CD4-positive, alpha-beta T cell treated with Interleukin-10 for 1 hour (primary cell): Measurements from ENCODE around the gene DNAAF8.
"Not testable (repeated sequence)": the region's sequence is repeated elsewhere in the genome, so short reads cannot be mapped to it uniquely, and the experiment has no call there.

ENCODE experiments used
- DNase-seq: peaks from one replicate; pipeline ENCODE4 v3.0.0-alpha.2; 2020

DNAAF8 gene

DNA sequence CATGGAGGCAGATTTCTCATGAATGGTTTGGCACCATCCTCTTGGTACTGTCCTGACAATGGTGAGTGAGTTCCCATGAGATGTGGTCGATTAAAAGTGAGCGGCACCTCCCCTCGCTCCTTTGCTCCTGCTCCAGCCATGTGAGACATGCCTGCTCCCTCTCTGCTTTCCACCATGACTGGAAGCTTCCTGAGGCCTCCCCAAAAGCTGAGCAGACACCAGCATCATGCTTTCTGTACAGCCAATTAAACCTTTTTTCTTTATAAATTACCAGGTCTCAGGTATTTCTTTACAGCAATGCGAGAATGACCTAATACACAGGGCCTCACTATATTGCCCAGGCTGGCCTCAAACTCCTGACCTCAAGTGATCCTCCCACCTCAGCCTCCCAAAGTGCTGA is 20.5 kb downstream of the DNAAF8 start:
- DNase-seq: no peak

DNA sequence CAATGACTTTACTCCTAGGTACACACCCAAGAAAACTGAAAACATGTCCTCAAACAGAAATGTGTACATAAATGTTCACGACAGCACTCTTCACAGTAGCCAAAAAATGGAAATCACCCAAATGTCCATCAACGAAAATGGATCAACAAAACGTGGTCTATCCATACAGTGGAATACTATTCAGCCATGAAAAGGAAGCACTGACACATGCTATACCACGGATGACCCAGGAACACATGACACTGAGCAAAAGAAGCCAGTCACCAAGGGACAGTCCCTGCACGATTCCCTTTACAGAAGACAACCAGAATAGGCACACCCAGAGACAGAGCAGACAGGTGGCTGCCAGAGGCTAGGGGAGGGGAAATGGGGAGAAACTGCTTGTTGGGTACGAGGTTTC is 21.4 kb downstream of the DNAAF8 start:
- no peak for DNase-seq

DNA sequence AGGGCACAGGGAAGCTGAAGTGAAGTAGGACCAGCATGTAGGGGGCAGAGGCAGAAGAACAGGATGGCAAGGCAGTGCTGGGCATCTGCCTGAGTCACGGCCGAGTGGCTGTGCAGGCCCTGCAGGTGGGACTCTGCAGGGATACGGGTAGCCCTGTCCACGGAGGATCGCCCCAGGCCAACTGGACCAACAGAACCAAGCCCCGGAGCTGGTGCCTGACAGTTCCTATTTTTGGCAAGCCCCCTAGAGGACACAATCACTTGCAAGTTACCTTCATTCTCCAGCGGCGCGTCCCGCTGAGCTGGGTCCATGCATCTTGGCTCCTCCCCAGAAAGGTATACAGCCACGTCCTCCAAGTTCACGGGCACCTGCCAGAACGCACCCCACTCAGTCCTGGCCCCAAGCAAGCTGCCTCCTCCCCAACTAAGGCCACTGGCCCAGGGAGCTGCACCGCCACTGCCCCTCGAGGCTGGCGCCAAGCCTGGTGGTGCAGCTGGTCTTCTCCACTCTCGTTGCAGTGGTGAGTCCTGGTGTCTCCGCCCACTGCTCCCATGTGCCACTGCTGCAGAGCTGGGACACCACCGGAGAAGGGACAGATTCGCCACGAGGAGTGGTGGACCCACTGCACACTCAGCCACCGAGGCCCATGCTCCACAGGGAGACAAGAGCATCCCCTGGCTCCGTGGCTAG is 26.0 kb downstream of the DNAAF8 start:
- DNase-seq: no peak

DNA sequence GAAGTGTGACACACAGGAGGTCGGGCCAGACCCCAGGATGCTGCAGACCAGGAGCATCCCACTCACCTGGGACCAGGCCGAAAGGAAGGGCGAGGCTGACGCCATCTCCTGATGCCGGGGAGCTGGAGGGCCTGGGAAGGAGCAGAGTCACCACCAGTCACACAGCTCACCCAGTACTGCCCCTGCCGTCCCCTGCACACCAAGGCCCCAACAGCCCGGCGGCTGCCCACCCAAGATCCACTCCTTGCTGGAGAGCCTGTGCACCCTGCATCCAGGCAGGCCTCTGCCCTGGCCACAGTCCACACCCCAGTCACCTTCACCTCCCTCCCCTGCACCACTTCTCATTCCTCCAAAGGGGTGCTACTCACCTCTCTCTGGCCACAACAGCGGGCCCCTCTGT is 27.9 kb downstream of the DNAAF8 start:
- DNase-seq: no peak

DNA sequence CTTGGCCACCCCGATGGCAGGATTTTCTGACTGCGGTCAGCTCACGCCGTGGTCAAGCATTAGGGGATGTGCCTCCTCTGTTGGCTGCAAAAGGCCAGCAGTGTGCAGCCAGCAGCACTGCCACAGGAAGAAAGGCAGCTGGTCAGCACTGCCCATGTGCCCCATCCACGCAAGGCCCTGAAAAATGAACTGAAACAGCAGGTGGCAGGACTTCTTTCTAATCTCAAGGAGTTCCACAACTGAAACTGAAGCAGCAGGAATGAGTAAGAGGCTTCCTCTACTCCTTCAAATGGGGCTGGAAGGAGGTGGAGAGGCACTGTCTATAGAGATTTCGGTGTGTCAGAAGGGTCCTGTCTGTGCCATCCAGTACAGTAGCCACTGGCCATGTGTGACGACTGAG is 29.5 kb downstream of the DNAAF8 start:
- DNase-seq: no peak

DNA sequence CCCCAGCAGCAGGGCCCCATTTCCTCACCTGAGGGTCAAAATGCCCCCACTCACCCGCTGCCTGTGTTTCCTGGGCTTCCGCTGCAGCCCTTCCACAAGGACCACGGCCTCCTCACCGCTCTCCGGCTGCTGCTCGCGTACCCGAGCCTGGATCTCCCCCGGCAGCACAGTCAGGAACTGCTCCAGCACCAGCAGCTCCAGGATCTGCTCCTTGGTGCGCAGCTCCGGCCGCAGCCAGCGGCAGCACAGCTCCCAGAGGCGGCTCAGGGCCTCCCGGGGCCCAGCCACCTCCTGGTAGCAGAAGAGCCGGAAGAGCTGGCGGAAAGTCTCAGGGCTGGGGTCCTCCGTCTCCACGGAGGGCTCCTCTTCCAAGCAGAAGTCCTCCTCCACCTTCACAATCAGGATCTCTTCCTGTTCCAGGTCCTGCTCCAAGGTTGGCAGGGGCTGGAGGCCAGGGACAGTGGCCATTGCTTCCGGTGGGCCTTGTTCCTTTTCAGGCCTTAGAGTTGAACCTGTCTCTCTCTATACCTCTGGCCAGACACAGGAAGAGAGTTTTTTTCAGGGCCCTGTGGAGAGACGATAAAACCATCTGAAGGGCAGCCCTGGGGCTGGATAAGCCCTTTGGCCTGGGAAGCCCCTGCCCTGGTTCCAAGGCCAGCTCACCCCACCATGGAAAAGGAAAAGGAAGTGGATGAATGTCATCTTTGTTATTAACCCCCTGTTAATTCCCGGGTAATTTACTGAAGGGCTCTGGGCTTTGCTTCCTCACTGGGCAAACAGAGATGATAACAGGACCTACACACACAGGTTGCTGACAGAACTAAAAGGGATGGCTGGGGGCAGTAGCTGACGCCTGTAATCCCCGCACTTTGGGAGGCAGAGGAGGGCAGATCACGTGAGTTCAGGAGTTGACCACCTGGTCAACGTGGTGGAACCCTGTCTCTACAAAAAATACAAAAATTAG is 31.5 kb downstream of the DNAAF8 start:
- no peak for DNase-seq

DNA sequence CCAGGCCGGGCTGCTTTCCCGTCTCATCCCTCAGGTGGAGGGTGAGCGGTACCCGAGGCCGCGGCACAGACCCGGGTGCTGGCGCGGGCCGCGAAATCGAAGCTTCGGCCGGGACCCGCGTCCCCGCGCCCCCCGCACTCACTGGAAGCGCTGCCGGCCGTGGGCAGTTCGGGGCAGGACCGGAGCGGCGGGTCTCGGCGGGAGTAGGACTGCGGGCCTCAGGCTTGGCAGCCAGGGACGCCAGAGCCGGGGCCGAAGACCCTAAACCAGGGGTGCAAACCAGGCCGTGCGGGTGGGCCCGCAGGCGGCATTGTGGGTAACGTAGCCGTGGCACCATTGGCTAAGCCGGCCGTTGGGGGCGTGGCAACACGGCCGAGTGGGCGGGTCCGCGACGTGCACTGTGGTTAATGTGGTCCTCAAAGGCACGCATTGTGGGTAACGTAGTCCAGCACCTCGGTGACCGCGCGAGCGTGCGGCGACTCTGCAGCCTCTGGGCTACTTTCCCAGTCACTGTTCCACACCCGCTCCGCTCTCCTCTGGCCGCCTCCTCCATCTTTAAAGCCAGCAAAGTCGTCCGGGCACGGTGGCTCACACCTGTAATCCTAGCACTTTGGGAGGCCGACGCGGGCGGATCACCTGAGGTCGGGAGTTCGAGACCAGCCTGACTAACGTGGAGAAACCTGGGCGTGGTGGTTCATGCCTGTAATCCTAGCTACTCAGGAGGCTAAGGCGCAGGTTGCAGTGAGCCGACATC is 32.7 kb downstream of the DNAAF8 start, which contains the start of gene ZNF500:
TSS of gene ZNF500 (minus strand) at position 288 of the 754 bp plus-strand sequence. CDS start 1,184 bp downstream, outside the sequence.
- peak; percentile 97 for DNase-seq

DNA sequence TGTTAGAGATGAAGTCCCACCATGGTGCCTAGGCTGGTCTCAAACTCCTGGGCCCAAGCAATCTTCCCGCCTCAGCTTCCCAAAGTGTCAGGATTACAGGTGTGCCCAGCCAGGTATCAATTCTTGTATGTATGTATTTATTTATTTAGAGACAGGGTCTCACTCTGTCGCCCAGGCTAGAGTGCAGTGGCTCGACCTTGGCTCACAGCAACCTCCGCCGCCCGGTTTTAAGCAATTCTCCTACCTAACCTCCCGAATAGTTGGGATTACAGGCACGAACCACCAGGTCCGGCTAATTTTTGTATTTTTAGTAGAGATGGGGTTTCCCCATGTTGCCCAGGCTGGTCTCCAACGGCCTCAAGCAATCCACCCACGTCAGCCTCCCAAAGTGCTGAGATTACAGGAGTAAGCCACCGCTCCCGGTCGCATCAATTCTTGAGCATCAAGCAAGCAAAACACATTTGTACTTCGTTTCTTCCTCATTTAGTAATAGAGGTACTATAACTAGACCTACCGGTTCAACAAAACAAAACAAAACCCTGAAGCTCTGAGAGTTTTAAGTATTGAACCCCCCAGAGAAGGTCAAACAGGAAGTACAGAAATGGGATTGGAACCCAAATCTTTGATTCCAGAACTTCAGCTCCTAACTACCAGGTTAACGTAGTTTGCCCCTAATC is 33.7 kb downstream of the DNAAF8 start:
- DNase-seq: no peak

DNA sequence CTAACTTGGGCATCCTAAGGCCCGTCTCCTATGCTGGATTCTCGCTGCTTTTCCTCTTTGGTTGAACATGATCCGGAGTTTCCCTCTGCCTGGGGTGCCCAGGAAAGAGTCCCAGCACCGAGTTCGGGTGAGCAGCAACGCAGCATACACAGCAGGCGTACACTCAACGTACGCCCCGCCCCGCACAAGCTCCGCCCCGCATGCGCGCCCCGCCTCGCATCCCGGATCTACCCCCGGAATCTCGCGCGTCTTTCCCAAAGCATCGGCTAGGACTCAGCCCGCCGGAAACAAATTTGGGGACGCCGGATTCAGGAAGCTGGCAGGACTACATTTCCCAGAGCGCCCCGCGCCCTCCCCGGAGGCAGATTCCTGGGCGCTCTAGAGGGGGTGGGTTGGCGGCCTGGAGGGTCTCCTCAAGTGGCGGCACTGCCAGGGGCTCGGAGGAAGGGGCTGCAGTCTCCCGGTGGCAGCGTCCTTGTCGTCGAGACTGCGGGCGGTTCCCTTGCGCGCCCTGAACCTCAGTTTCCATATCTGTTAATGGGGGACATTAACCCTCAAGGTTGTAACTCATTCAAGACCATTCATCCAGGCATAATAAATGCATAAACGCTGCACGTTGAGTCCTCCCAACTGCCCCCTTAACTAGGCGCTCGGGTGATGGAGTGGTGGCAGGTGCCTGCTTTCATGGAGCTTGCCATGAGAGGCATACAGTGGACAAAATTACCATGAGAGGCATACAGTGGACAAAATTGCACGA is 34.4 kb downstream of the DNAAF8 start:
- peak; percentile 90 for DNase-seq

DNA sequence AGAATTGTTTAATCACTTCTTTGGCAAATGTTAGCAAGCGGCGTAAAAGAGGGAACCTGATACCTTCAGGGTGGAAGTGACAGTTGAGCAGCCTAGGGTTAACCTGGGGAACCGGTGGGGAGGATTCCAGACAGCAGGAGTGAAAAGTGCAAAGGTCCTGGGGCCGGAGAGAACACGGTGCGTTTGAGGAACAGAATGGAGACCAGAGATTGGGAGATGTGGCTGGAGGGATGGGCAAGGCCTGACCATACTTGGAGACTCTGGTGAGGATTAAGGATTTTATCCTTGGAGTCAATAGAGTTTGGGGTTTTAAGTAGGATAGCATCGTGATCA is 34.9 kb downstream of the DNAAF8 start:
- DNase-seq: no peak

DNA sequence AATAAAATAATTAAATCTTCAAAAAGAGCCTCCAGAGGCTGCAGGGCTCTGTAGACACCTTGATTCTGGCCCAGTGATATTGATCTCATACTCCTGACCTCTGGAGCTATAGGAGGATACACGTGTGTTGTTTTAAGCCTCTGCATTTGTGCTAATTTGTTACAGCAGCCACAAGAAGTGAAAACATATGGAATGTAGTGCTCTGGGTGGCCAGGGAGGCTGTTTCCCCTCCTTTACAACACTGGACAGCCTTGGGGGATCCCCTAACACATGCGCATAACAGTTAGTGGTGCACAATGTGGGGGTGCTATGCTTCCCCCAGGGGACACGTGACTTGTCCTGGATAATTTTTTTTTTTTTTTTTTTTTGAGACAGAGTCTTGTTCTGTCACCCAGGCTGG is 37.3 kb downstream of the DNAAF8 start:
- DNase-seq: no peak

DNA sequence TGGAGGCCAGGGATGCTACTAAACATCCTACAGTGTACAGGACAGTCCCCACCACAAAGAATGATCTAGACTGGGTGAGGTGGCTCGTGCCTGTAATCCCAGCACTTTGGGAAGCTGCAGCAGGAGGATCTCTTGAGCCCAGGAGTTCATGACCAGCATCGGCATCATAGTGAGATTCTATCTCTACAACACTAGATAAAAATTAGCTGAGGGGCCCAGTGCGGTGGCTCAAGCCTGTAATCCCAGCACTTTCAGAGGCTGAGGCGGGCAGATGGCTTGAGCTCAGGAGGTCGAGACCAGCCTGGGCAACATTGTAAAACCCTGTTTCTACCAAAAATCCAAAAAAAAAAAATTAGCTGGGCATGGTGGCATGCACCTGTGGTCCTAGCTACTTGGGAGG is 38.0 kb downstream of the DNAAF8 start:
- DNase-seq: no peak

DNA sequence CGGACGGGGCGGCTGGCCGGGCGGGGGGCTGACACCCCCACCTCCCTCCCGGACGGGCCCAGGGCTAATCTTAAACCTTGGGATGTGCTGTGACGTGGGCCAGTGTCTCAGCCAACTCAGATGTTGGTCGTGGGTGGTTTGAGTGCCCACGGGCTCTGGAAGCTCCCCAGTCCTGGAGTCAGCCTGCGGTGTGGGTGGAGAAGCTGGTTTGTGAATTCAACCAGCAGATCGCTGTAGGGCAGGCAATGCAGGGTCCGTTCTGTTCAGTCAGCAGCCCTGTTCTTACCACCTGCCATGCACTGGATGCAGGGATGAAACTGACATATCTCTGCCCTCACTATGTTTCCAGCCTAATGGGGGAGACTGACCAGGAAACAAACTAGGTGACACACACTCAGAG is 40.7 kb downstream of the DNAAF8 start:
- no peak for DNase-seq

DNA sequence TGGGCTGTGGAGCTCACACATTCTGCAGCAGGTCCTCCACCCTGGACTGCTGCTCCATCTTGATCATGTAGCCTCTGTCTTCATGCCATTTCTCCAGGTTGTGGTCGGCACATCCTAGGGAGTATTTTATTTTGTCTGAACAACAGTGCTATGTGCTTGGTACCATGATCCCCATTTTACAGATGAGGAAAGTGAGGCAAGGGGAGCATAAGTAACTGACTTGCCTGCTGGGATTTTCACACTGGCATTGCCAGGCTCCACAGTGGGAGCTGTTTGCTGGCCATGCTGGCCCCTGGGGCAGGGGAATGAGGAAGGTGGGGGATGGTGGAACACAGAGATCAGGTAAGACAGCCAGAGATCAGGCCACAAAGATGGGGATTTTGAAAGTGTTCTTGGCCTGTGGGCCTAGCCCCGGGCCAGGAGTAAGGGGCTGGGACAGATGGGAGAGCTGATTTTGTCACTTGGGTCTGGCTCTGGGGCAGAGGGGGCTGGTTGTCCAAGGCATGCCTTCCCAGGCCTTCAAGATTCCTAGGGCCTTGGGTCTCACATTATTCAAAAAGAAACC is 41.9 kb downstream of the DNAAF8 start:
- no peak for DNase-seq

DNA sequence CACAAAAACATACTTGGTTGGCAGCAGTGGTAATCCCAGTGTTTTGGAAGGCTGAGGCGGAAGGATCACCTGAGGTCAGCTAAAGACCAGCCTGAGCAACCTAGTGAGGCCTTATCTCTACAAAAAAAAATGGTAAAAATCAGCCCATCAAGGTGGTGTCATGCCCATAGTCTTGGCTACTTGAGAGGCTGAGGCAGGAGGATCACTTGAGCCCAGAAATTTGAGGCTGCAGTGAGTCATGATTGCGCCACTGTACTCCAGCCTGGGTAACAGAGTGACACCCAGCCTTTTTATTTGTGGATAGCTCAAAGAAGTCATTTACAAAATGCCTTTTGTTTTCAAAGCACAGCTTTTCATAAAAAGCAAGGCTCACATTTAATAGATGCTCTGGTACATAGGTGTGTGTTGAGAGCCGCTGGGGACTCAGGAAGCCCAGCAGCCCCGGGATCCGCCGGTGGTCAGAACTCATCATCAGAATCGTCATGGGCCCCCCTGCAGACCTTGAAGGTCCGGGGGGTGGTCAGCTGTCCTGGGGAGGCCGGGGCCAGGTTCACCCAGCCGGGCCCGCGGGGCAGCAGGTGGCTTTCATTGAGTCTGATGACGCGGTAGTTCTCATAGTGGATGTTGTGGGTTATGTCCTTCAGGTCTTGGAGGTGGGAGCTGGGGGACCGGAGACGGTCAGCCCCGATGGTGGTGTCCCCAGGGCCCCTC is 43.2 kb downstream of the DNAAF8 start:
- no peak for DNase-seq

DNA sequence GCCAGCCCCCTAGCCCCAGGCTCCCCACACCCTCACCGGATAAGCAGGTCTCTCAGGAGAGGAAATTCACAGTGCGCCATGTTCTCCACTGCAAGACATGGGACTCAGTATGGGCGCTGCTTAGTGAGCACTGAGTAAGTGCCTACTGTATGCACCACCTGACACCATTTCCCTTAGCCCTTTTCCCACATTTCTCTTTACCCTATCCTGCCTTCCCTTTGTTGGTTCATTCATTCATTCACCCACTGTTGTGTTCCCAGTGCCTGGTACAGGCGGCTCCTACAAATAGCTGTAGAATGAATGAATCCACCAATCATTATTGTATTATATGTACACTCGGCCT is 43.7 kb downstream of the DNAAF8 start:
- no peak for DNase-seq

DNA sequence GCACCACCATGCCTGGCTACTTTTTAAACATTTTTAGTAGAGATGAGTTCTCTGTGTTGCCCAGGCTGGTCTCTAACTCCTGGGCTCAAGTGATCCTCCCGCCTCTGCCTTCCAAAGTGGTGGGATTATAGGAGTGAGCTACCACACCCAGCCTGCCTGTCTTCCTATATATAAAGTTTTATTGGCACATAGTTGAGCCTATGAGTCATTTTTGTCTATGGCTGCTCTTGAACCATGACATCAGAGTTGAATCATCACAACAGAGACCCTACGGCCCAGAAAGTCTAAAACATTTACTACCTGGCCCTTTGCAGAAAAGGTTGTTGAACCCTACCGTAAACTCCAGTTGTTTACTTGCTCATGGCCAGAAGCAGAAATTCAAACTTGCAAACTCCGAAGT is 45.9 kb downstream of the DNAAF8 start:
- no peak for DNase-seq

DNA sequence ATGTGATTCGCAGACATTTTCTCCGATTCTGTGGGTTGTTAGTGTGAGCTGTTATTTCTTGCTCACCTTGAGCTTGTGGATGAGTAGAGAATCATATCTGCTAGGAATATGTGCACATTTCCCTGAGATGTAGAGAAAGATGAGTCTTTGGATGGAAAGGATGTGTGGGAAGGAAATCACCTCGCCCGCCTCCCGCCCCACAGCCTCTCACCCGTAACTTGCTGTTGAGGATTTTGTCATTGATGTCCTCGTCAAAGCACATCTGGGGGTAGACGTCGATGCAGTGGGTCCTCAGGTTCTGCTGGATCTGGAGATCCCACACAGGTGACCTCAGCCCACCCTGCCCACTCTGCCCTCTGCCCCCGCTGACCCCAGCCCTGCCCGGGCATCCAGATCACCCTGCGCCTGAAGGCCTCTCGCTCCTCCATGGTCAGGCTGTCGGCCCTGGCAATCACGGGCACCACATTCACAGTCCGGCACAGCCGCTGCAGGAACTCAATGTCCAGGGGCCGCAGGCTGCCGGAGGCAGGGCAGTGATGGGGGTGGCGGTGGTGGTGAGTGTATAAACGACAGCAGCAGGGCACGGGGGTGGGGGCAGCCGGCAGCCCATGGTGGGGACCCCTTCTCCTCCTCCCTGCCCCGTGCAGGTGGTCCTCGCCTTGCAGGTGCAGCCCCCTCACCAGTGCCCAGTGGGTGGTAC is 49.1 kb downstream of the DNAAF8 start:
- no peak for DNase-seq

DNA sequence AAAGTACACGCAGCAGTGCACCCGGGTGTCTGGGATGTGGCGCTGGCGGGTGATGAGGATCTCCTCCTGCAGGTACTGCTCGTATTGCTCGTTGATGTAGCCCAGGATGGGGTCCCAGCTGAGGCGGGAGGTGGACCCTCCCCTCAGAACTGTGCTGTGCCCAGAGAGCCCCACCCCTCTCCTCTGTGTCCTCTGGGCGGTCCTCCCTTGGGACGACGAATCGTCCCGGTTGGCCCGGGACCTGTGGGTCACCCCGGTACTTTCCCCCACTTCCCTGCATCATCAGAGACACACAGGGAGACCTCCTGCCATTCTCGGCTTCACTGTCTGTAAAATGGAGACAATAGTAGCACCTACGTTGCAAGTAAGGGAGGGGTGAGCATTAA is 49.6 kb downstream of the DNAAF8 start:
- DNase-seq: no peak

DNA sequence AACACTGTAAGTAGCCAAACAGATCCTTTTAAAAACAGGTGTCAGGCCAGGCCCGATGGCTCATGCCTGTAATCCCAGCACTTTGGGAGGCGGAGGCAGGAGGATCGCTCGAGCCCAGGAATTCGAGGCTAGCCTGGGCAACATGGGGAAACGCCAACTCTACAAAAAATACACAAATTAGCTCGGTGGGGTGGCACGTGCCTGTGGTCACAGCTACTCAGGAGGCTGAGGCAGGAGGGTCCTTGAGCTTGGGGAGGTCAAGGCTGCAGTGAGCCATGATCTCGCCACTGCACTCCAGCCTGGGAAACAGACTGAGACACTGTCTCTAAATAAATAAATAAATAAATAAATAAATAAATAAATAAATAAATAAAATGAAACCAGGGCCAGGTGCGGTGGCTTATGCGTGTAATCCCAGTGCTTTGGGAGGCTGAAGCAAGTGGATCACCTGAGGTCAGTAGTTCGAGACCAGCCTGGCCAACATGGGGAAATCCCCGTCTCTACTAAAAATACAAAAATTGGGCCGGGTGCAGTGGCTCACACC is 50.2 kb downstream of the DNAAF8 start:
- not testable (repeated sequence) for DNase-seq
